ENCODE data around the gene F8. TPM values are rescaled to one million over a fixed set of nuclear protein-coding genes. Genes with fewer than 3 reads are reported as not detected.

F8 gene
- total RNA-seq, 3 donors from 2014 or later (not counting 1 experiment from before 2014, with no cell fraction given), result 1.4 to 4.6 (median 2.8) TPM

DNA sequence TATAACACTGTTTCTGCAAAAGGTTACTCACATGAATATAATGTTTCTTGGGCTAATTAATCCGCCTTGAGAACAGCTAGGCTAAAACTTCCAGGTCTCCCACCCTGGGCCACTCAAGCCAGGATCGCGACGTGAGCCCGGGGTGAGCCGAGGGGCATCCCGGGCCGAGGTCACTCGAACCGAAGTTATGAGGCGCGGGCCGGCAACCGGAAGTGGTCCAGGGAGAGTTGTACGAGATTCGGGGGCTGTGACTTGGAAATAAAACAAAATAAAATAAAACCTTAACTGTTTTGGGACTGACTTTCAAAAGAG is 48.1 kb upstream of the F8 start:
- peaks cover 8% of the 10 kb centered on the region for H3K36me3 ChIP-seq (ENCODE audit: control insufficient read depth, insufficient read depth, low read length)
- Mint-ChIP-seq H3K27me3 (ENCODE audit: low read depth in 2 of 2) (no peaks in the 10 kb centered on the region), H3K27ac (peak overlapping the region; percentile 83 to 89), H3K9me3 (no peaks in the 10 kb centered on the region), H3K4me3 (peak overlapping the region; percentile 85), H3K4me1 (peaks cover 12 to 37% of the 10 kb centered on the region in 2 donors), H3K36me3 (no peaks in the 10 kb centered on the region)
- WGBS (ENCODE audit: insufficient coverage), result 0% methylated on average over 16 of the region's 16 CpGs
- peak overlapping the region; percentile 93 for H3K4me3 ChIP-seq (ENCODE audit: low read length)
- H3K9me3 ChIP-seq (ENCODE audit: control insufficient read depth, insufficient read depth, low read length), result no peaks in the 10 kb centered on the region
- DNase-seq, result no peak
- peak in 1 of 3 donors; percentile 8 for ATAC-seq
- intact Hi-C loops (cut with micrococcal nuclease), result loop anchor here (2.0 kb wide), 1 partner anchor 44 kb away; the partner anchor contains the start of gene FUNDC2
- H3K4me1 ChIP-seq (ENCODE audit: control insufficient read depth, insufficient read depth, low read length), result peaks cover 21% of the 10 kb centered on the region
- peak overlapping the region; percentile 98 for H3K27ac ChIP-seq (ENCODE audit: low read length)
- TF ChIP-seq, protein P1, sequence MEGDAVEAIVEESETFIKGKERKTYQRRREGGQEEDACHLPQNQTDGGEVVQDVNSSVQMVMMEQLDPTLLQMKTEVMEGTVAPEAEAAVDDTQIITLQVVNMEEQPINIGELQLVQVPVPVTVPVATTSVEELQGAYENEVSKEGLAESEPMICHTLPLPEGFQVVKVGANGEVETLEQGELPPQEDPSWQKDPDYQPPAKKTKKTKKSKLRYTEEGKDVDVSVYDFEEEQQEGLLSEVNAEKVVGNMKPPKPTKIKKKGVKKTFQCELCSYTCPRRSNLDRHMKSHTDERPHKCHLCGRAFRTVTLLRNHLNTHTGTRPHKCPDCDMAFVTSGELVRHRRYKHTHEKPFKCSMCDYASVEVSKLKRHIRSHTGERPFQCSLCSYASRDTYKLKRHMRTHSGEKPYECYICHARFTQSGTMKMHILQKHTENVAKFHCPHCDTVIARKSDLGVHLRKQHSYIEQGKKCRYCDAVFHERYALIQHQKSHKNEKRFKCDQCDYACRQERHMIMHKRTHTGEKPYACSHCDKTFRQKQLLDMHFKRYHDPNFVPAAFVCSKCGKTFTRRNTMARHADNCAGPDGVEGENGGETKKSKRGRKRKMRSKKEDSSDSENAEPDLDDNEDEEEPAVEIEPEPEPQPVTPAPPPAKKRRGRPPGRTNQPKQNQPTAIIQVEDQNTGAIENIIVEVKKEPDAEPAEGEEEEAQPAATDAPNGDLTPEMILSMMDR (IDR thresholded peaks at IDR 0.05), result no peak
- no peaks in the 10 kb centered on the region for H3K27me3 ChIP-seq (ENCODE audit: control insufficient read depth, insufficient read depth, low read length)

DNA sequence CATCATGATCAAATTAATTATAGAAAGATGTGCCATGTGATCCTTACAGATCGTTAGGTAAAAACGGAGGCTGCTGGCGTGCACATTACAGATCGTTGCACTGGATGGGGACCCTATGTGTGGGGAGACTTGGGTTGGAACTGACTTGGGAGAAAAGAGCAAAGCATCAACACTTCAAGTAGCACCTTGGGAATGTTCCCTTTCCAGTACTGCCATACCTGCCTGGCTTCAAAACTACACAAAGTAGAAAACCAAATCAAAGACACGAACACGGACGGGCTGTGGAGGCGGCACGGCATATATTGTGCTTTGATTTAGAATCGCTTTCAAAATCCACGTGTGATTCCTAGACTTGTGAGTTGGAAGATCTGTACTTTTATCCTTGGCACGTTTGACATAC is 47.5 kb upstream of the F8 start:
- Mint-ChIP-seq H3K4me3 (peak overlapping the region; percentile 85), H3K27ac (peak overlapping the region; percentile 83 to 89), H3K4me1 (peaks cover 12 to 31% of the 10 kb centered on the region in 2 donors), H3K27me3 (ENCODE audit: low read depth in 2 of 2) (no peaks in the 10 kb centered on the region), H3K36me3 (no peaks in the 10 kb centered on the region), H3K9me3 (no peaks in the 10 kb centered on the region)
- Histone ChIP-seq H3K4me1 (ENCODE audit: control insufficient read depth, insufficient read depth, low read length) (peaks cover 21% of the 10 kb centered on the region), H3K27ac (ENCODE audit: low read length) (peak overlapping the region; percentile 98), H3K9me3 (ENCODE audit: control insufficient read depth, insufficient read depth, low read length) (no peaks in the 10 kb centered on the region), H3K36me3 (ENCODE audit: control insufficient read depth, insufficient read depth, low read length) (peaks cover 5% of the 10 kb centered on the region), H3K27me3 (ENCODE audit: control insufficient read depth, insufficient read depth, low read length) (no peaks in the 10 kb centered on the region), H3K4me3 (ENCODE audit: low read length) (peak overlapping the region; percentile 93)
- intact Hi-C loops (cut with micrococcal nuclease), result loop anchor here (2.0 kb wide), 1 partner anchor 43 kb away; the partner anchor contains the start of gene FUNDC2
- ATAC-seq (no peak), DNase-seq (no peak)
- TF ChIP-seq, protein P1 (IDR thresholded peaks at IDR 0.05), result no peak
- WGBS (ENCODE audit: insufficient coverage), result 0% methylated on average over 6 of the region's 12 CpGs

DNA sequence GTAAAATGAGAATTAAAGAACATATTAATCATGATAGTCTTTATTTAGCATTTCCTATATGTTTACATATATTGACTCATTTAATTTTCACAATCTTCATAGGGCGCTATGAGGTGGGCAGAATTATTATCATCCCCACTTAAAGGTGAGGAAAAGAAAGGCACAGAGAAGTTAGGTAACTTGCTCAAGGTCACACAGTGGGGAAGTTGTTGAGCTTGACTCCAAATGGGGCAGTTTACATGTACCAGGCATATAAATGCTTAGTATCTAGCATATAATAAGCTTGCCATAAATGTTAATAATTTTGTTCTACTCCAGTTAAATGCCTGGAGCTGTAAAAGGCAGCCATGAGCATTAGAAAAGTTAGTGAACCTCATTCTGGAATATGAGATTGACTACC is 46.9 kb upstream of the F8 start:
- H3K27ac ChIP-seq (ENCODE audit: low read length), result no peak overlapping the region
- peaks cover 21% of the 10 kb centered on the region for H3K4me1 ChIP-seq (ENCODE audit: control insufficient read depth, insufficient read depth, low read length)
- H3K27me3 Mint-ChIP-seq (ENCODE audit: low read depth in 2 of 2), result no peaks in the 10 kb centered on the region
- H3K27me3 ChIP-seq (ENCODE audit: control insufficient read depth, insufficient read depth, low read length), result no peaks in the 10 kb centered on the region
- no peak overlapping the region for H3K4me3 ChIP-seq (ENCODE audit: low read length)
- H3K36me3 Mint-ChIP-seq, result no peaks in the 10 kb centered on the region
- H3K9me3 ChIP-seq (ENCODE audit: control insufficient read depth, insufficient read depth, low read length), result no peaks in the 10 kb centered on the region
- TF ChIP-seq, protein P1 (IDR thresholded peaks at IDR 0.05), result no peak
- WGBS (ENCODE audit: insufficient coverage), result no CpG with 5 or more reads among the region's 1 CpG
- H3K9me3 Mint-ChIP-seq, result no peaks in the 10 kb centered on the region
- no peak for DNase-seq
- H3K4me3 Mint-ChIP-seq, result peak overlapping the region; percentile 85
- no peak for ATAC-seq
- H3K4me1 Mint-ChIP-seq, result peaks cover 12 to 29% of the 10 kb centered on the region in 2 donors
- H3K36me3 ChIP-seq (ENCODE audit: control insufficient read depth, insufficient read depth, low read length), result peaks cover 5% of the 10 kb centered on the region
- intact Hi-C loops (cut with micrococcal nuclease), result no loop called here
- H3K27ac Mint-ChIP-seq, result peak overlapping the region in 1 of 2 donors; percentile 83

DNA sequence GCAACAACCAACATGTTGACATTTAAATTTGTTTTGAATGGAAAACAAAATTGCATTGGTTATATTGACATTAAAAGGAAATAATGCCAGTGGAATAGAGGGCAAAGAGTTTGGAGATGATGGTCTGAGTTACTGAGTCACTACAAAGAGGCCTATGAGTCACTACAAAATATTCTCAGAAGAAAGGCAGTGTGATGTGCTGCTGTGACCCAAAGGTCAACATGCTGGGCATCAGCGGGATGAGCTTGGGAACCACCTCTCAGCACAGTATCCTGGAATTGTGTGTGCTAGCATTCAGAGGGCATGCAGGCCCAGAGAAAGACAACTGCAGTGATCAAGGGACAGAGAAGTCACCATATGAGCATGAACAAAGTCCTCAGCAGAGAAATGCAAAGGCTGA is 45.6 kb upstream of the F8 start:
- Histone ChIP-seq H3K27me3 (ENCODE audit: control insufficient read depth, insufficient read depth, low read length) (no peaks in the 10 kb centered on the region), H3K9me3 (ENCODE audit: control insufficient read depth, insufficient read depth, low read length) (no peaks in the 10 kb centered on the region), H3K4me3 (ENCODE audit: low read length) (no peak overlapping the region), H3K4me1 (ENCODE audit: control insufficient read depth, insufficient read depth, low read length) (peaks cover 21% of the 10 kb centered on the region), H3K27ac (ENCODE audit: low read length) (no peak overlapping the region), H3K36me3 (ENCODE audit: control insufficient read depth, insufficient read depth, low read length) (no peaks in the 10 kb centered on the region)
- Mint-ChIP-seq H3K4me1 (peaks cover 12 to 18% of the 10 kb centered on the region in 2 donors), H3K36me3 (no peaks in the 10 kb centered on the region), H3K4me3 (no peak overlapping the region), H3K9me3 (no peaks in the 10 kb centered on the region), H3K27me3 (ENCODE audit: low read depth in 2 of 2) (no peaks in the 10 kb centered on the region), H3K27ac (no peak overlapping the region)
- TF ChIP-seq, protein P1 (IDR thresholded peaks at IDR 0.05), result no peak
- ATAC-seq, result no peak
- DNase-seq, result no peak
- intact Hi-C loops (cut with micrococcal nuclease), result no loop called here
- WGBS (ENCODE audit: insufficient coverage), result 91% methylated on average over 1 of the region's 1 CpG
